ENCODE data around the gene CCDC88A.

DNA sequence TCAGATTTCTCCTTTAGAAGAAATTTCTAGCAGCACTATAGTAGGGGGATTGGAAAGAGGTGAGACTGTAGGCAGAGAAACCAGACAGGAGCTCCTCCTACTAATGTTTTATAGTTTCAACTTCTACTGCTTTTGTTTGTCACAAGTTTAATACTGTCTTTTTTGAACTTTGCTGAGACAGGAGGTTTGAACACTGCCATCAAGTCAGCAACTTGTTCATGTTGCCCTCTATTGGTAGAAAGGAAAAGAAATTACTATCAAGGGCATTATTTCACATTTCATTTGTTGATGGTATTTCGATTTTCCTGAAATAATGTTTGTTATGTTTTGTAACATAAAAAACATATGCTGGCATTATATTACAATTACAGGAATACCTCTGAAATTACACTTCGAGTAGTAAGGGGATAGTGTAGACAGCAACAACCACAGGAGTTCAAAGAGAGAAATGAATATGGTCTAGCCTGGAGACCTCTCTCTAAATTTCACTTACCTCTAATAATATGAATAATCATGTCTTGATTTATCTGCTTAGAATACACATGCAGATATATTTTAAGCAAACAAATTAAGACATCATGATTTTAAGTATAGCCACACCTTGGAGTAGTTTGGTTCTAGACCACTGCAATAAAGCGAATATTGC, 12.4 kb upstream of the CCDC88A start:
- TF ChIP-seq, protein P1, sequence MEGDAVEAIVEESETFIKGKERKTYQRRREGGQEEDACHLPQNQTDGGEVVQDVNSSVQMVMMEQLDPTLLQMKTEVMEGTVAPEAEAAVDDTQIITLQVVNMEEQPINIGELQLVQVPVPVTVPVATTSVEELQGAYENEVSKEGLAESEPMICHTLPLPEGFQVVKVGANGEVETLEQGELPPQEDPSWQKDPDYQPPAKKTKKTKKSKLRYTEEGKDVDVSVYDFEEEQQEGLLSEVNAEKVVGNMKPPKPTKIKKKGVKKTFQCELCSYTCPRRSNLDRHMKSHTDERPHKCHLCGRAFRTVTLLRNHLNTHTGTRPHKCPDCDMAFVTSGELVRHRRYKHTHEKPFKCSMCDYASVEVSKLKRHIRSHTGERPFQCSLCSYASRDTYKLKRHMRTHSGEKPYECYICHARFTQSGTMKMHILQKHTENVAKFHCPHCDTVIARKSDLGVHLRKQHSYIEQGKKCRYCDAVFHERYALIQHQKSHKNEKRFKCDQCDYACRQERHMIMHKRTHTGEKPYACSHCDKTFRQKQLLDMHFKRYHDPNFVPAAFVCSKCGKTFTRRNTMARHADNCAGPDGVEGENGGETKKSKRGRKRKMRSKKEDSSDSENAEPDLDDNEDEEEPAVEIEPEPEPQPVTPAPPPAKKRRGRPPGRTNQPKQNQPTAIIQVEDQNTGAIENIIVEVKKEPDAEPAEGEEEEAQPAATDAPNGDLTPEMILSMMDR (IDR thresholded peaks at IDR 0.05) = peak; percentile 29 to 62 (median 53)
- TF ChIP-seq POLR2A (IDR thresholded peaks at IDR 0.05) = no peak

All from testis (tissue), 2 donors.